Vagina (tissue), 2 donors: ENCODE data around the gene TTC28.

ENCODE experiments used
- POLR2A ChIP-seq, 2 donors: fragments of 450-650 bp; IDR thresholded peaks; one replicate each; pipeline ENCODE4 v1.6.1; 2017; ENCODE audit warnings: antibody characterized with exemption in 2 of 2, mild to moderate bottlenecking in 2 of 2, moderate library complexity in 2 of 2
- POLR2AphosphoS5 ChIP-seq, 2 donors: sonication (generic); formaldehyde crosslinking; IDR thresholded peaks; one replicate each; pipeline ENCODE4 v1.9.0; 2017; ENCODE audit warnings: antibody characterized with exemption in 2 of 2, mild to moderate bottlenecking in 2 of 2, low read depth in 1 of 2; ENCODE audit not compliant: insufficient read depth in 1 of 2
- TF ChIP-seq, protein P1 (sequence below), 3 experiments: fragments of 450-650 bp in 2 of 3; fragments of 200-600 bp in 1 of 3; sonication (generic) in 1 of 3; IDR thresholded peaks; one replicate each; pipeline ENCODE4 v1.5.1; 2017 to 2019; ENCODE audit warnings: antibody characterized with exemption in 3 of 3, mild to moderate bottlenecking in 2 of 3, moderate library complexity in 2 of 3

DNA sequence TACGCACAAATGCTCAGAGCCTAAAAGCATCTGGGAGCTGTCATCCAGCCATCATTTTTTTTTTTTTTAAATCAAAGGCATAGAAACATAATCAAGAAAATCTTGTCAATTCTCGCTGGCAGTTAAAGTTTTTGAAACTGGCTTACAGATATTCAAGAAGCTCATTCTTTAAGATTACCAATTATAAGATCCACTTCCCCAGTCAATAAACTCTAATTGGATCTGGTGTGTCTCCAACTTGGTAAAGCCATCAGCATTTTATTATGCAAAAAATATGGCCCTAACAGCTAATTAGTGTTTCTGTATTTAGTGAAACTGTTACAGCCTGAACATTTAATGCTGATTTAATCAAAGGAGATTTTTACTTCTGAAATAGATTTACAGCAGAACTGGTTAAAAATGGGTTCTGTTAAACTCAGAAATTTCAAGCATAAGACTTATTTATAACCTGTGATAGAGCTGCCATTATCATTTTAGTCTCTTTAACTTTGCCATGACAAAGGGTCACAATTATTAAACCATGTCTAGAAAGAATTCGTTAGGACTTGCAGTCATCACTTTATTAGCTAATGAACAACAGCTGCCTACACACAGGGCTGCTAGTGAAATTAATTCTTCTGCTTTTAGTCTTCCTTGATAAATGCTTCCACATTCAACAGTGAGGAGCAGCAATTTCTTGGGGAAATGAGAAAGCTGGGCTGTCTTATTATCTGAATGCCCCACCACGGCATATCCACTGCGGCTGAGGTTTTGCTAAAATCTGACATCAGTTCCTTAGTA lies 584.1 kb downstream of the TTC28 start:
- TF ChIP-seq POLR2A (IDR thresholded peaks at IDR 0.05) (no peak), POLR2AphosphoS5 (IDR thresholded peaks at IDR 0.05; ENCODE audit: insufficient read depth in 1 of 2, low read depth in 1 of 2) (no peak)
- TF ChIP-seq, protein P1, sequence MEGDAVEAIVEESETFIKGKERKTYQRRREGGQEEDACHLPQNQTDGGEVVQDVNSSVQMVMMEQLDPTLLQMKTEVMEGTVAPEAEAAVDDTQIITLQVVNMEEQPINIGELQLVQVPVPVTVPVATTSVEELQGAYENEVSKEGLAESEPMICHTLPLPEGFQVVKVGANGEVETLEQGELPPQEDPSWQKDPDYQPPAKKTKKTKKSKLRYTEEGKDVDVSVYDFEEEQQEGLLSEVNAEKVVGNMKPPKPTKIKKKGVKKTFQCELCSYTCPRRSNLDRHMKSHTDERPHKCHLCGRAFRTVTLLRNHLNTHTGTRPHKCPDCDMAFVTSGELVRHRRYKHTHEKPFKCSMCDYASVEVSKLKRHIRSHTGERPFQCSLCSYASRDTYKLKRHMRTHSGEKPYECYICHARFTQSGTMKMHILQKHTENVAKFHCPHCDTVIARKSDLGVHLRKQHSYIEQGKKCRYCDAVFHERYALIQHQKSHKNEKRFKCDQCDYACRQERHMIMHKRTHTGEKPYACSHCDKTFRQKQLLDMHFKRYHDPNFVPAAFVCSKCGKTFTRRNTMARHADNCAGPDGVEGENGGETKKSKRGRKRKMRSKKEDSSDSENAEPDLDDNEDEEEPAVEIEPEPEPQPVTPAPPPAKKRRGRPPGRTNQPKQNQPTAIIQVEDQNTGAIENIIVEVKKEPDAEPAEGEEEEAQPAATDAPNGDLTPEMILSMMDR (IDR thresholded peaks at IDR 0.05), result no peak
